Measurements from ENCODE around the gene RAB1A.

DNA sequence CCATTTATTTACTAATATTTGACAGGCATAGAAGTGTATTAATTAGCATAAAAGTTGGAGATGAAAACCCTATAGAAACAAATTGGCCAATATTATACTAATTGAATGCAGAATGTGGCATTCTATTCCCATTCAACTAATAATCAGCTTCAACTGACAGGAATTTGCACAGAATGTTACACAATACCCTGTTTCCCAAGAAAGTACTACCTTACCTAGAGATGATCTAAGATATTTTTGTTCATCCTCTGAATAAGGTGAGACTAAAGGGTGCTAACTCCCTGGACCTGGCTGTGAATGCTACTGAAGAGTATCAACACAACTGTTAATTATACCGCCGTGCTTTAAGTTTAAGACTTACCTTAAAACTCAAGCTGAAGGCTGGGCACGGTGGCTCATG, 44.8 kb downstream of the RAB1A start:
- TF ChIP-seq, protein P1, sequence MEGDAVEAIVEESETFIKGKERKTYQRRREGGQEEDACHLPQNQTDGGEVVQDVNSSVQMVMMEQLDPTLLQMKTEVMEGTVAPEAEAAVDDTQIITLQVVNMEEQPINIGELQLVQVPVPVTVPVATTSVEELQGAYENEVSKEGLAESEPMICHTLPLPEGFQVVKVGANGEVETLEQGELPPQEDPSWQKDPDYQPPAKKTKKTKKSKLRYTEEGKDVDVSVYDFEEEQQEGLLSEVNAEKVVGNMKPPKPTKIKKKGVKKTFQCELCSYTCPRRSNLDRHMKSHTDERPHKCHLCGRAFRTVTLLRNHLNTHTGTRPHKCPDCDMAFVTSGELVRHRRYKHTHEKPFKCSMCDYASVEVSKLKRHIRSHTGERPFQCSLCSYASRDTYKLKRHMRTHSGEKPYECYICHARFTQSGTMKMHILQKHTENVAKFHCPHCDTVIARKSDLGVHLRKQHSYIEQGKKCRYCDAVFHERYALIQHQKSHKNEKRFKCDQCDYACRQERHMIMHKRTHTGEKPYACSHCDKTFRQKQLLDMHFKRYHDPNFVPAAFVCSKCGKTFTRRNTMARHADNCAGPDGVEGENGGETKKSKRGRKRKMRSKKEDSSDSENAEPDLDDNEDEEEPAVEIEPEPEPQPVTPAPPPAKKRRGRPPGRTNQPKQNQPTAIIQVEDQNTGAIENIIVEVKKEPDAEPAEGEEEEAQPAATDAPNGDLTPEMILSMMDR (IDR thresholded peaks at IDR 0.05) = no peak
- TF ChIP-seq POLR2A (IDR thresholded peaks at IDR 0.05) = no peak

Measured in thyroid gland (tissue), 4 donors.